Stimulated activated CD4-positive, alpha-beta T cell treated with anti-CD3 and anti-CD28 coated beads, Interleukin-12 subunit alpha, Interleukin-12 subunit beta, amount 100 ng/mL, for 24 hours (primary cell): ENCODE measurements around the gene ISG20L2.

Experiments used
- DNase-seq, 2 experiments: peaks; one replicate each; pipeline ENCODE4 v3.0.0-alpha.2; 2020; ENCODE audit warnings: low read depth in 2 of 2

ISG20L2 gene

GRCh38 chr1:156752843-156753482, 24.4 kb upstream of the ISG20L2 start:
- DNase-seq: no peak

DNA sequence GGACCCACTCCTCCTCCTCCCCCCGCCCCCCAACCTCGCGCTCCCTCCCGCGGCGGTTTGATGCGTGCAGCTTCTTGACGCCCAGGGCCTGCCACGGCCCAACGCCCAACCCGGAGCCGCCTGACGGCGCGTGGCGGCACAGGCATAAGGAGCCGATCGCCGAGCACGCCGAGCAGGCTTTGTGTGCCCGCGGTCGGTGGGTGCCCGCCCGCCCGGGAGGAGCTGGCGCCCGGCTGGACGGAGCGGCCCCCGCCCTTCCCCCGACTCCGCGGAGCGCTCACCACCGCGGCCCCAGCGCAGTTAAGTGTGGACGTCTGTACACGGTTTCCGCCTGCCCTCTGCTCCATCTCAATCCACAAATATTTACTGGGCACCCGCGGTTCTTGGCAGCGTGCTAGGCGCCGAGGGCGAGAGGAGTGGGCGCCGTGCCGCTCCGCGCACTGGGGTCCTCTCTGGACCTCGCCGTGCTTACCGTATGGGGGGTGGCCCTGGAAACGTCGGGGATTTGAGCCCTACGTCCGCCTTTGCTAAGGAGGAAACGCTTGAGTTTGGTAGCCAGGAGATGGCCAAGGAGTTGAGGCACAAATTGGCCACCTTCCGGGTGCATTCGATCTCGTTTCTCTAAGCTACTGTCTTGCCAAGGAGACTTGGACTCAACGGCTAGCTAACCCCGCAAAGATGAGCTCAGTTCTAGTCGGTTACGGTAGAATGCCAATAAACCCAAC, 23.4 kb upstream of the ISG20L2 start:
- peak; percentile 96 to 98 for DNase-seq

DNA sequence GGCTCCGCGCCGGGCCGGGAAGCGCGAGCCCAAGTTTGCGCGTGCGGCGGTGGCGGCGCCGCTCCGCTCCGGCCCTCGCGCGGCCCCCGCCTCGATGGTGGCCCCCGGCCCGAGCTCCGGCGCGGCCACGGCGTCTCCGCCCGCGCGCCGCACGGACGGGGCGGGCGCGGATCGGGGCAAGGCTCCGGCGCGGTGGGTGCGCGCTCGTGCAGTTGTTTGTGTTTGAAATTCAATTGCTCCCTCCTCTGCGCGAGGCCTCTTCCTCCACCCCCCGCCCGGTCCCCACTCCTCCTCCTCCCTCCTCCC, 22.8 kb upstream of the ISG20L2 start, which contains the start of gene HDGF:
TSS of gene HDGF (minus strand) at position 225 of the 306 bp plus-strand sequence. CDS start 246 bp downstream, outside the sequence.
- DNase-seq: no peak

GRCh38 chr1:156750711-156751450, 22.3 kb upstream of the ISG20L2 start:
- no peak for DNase-seq

GRCh38 chr1:156750191-156750672, 21.7 kb upstream of the ISG20L2 start:
- no peak for DNase-seq

GRCh38 chr1:156749419-156750118, 21.0 kb upstream of the ISG20L2 start:
- DNase-seq: no peak

GRCh38 chr1:156748670-156749418, 20.3 kb upstream of the ISG20L2 start:
- no peak for DNase-seq

DNA sequence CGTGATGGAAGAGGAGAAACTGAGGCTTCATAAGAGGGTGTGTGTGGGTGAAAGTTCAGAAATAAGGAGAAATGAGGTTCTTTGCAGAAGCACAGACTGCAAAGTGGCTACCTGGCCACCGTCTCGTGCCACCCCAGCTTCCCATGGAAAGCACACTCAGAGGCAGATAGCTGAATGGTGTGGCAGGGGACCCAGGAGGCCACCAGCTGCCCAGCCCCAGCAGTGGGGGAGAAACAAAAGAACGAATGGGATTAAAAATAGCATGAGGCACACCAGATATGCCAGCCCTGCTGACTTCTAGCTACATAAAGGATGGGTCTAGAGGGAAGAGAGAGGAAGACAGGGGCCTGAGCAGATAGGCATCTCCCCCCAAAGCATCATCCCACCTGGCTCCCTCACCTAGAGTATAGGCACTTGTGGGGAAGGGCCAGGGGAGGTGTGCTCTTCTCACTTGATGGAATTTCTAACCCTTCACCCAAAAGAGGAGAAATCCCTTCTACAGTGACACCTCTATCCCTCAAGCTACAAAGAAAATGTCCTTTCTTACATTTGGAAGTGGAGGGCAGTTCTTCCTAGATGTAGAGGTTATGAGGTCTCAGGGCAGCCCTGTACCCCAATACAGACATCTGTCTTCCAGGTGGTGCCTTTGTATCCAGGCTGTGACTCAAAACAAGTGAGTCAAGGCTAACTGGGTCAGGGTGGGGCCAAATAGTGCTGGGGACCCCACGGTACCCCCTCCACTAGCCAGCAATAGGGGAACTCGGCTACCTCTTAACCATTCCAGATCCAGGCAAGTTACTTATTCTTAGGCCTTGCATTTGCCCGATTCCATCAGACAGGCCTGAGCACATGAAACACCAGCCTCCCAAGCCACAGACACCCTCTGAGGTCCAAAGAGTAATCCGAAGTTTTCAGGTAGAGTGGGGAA, 19.4 kb upstream of the ISG20L2 start:
- DNase-seq: no peak

DNA sequence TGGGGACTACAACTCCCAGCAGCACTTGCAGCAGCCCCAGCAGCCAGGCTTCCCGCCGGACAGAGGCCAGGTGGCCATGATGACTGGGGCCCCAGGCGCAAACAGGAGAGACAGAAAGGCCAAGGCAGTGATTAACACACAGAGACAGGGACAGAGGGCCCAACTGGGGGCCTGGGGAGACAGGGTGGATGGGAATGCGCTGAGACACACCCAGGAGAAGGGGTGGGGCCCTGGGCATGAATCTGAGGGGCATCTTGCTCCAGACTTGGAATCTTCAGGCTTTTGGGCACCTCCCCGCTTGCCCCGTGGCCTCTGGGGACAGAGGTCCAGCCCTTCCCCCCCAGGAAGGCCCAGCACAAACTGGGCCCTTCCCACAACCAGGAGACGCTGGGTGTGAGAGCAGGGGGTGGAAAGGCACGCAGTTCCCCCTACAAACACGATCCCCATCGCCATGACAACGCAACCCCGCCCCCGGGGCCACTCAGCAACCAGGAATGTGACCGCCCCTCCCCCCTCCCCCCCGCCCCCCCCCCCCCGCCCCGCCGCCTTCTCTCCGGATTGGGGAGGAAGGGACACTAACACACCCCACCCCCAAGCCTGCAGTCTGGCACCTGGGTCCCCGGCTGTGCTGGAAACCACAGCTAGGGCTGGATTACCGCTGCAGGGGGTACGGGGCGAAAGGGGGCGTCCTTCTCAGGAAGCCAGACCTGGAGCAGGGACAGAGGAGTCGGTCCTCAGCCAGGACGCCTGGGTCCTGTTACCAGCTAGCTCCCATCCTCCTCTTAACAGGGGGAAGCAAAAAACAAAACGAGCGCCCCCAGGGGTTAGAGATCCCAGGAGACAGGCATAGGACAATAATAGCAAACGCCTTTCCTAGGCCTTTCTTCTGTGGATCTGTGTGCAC, 18.4 kb upstream of the ISG20L2 start:
- DNase-seq: peak in 1 of 2 experiments; percentile 55

DNA sequence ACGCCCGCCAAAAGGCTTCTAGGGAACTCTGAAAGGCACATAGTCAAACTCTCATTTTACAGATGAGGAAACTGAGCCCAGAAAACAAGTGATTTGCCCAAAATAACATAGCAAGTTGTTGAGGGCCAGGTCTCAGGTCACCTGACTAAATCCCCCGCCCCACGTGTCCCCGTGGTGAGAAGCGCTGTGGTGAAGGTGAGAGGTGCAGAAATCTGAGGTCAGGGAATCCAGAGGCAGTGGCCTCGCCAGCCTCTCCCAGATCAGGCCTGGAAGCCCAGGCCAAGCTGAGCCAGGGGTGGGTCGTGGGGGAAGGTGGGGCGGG, 17.8 kb upstream of the ISG20L2 start:
- DNase-seq: no peak

- no peak for DNase-seq
Measured at GRCh38 chr1:156745881-156746280, 17.3 kb upstream of the ISG20L2 start.

GRCh38 chr1:156744786-156745419, 16.3 kb upstream of the ISG20L2 start:
- DNase-seq: no peak

GRCh38 chr1:156744344-156744743, 15.8 kb upstream of the ISG20L2 start:
- no peak for DNase-seq

DNA sequence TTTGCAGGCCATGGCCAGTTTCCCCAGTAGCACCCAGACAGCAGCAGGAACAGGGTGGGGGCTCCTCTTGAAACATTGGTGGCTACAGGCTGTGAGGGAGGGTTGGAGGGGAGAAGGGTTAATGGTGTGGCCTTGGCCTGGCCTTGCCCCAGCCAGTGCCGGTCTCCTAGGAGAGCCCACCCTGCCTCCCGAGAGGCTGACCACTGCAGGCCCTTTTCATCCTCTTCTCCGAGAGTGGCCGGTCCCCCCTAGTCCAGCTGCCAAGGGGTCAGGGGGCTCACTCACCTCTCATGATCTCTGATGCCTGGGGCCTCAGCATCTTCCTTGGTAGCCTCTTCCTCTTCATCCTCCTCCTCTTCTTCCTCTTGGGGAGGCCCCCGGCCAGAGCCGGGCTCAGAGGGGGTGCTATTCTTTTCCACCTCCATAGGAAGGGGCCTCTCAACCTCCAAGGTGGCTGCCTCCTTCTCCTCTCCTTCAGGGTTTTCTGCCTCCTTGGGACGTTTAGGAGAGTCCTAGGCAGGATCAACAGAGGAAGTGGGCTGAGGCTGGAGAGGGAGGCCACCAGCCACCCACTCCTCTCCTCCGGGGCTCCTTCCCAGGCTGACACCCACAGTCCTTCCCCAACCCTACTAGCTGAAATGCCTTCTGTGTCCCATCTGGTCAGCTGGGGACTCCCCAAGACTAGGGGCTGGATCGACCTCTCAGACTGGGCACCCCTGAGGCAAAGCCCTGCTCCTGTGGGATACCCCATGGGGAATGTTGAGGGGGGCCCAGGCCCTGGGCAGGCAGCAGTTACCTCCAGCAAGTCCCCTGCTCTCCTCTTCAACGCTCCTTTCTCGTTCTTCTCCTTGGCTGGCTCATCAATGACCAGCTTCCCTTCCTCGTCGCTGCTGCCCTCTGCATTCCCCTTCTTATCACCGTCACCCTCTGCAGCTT, 15.1 kb upstream of the ISG20L2 start:
- no peak for DNase-seq

DNA sequence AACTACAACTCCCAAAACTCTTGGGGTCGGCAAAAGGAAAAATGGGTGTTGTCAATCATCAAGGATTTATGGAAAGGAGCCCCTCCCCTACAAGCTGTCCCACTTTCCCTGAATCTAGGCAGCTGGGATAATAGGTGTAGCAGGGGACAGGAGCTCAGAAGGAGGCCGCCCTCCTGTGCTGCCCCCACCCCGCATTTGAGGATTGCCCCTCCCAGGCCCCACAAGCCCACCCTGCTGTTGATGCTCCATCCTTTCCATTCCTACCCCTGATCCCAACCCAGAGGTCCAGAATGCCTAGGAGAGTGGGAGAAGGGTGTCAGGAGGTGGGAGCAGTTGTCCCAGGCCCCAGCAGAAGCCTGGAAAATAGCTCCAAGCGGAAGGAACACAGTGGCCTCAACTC, 14.2 kb upstream of the ISG20L2 start:
- DNase-seq: no peak

DNA sequence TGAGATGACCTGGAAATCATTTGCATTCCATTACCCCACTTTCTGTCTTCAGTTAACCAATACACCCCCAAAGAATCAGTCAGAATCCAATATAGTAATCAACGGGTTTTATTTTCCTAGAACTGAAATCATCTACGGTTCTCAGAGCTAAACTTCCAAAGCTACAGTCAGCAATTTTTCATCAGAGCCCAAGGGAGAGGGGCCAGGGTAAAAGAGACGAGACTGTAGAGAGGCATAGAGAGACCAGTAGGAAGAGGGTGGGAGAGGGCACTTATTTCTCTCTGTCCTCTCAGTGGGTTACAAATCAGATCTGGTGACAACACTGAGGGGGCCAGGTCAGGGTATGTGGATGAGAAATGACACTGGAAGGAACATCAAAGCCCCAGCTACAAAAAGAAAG, 13.5 kb upstream of the ISG20L2 start:
- DNase-seq: no peak

GRCh38 chr1:156741481-156741983, 13.0 kb upstream of the ISG20L2 start:
- DNase-seq: no peak
